Activated CD4-positive, alpha-beta T cell treated with anti-CD3 and anti-CD28 coated beads for 36 hours (primary cell): ENCODE measurements around the gene NEK4. TPM values are rescaled to one million over a fixed set of nuclear protein-coding genes. Genes with fewer than 3 reads are reported as not detected.
"Not testable (repeated sequence)": the region's sequence is repeated elsewhere in the genome, so short reads cannot be mapped to it uniquely, and the experiment has no call there.

ENCODE experiments used
- ATAC-seq: fragments of 200-7000 bp; cut with Tn5 transposase; one replicate; pipeline ENCODE4 v1.10.0; 2021; ENCODE audit warnings: mild to moderate bottlenecking, moderate library complexity
- CTCF ChIA-PET: fragments of 350-600 bp; sonication (Branson Sonifier 250); formaldehyde crosslinking; loops from one replicate; lab custom pipeline; 2021; ENCODE audit warnings: antibody characterized with exemption; lab: Charles Lee
- POLR2A ChIA-PET: fragments of 350-600 bp; sonication (Branson Sonifier 250); formaldehyde crosslinking; loops from one replicate; lab custom pipeline; 2021; ENCODE audit warnings: antibody characterized with exemption, inconsistent platforms; lab: Charles Lee
- DNase-seq: peaks from one replicate; pipeline ENCODE4 v3.0.0-alpha.2; 2020
- H3K27ac Mint-ChIP-seq: one replicate; pipeline ENCODE4 v1.8.0; 2021; ENCODE audit warnings: mixed read lengths
- H3K27me3 Mint-ChIP-seq: one replicate; pipeline ENCODE4 v1.8.0; 2021; ENCODE audit warnings: mixed read lengths
- H3K36me3 Mint-ChIP-seq: one replicate; pipeline ENCODE4 v1.8.0; 2021; ENCODE audit warnings: low read depth, mixed read lengths
- H3K4me1 Mint-ChIP-seq: one replicate; pipeline ENCODE4 v1.8.0; 2021; ENCODE audit warnings: mixed read lengths
- H3K4me3 Mint-ChIP-seq: one replicate; pipeline ENCODE4 v1.8.0; 2021; ENCODE audit warnings: mild to moderate bottlenecking, moderate library complexity, mixed read lengths
- H3K9me3 Mint-ChIP-seq: one replicate; pipeline ENCODE4 v1.8.0; 2021; ENCODE audit warnings: low read depth, mixed read lengths
- intact Hi-C, 2 experiments: fragments of 100-400 bp; cut with DNase I in 1 of 2; cut with micrococcal nuclease in 1 of 2; formaldehyde crosslinking; loops; one replicate each; pipeline versions ENCODE4 v1.14.2 to v1.15.1; 2022 to 2024; cut with DNase I, micrococcal nuclease
- total RNA-seq, 2 experiments: library from RNA; stranded (reverse); gene quantifications; one replicate each; pipeline ENCODE4 v1.2.3, GENCODE V29; 2021

NEK4 gene
- total RNA-seq, 2 experiments from 2014 or later, result 19.1 to 21.4 TPM

- ChIA-PET POLR2A (interaction anchor here (0.8 to 1.2 kb wide), 4 partner anchors 10 to 116 kb away, joined by 4 to 12 read pairs (median 4); partner anchors contain the start of gene GLT8D1), CTCF (interaction anchor here (0.8 to 2.9 kb wide), 4 partner anchors 10 to 224 kb away, joined by 3 to 13 read pairs (median 4); no protein-coding TSS in a partner anchor)
- H3K4me1 Mint-ChIP-seq, result peaks cover 57% of the 10 kb centered on the region
- intact Hi-C loops, result loop anchor here (1.0 to 10.0 kb wide), 4 partner anchors 10 to 1203 kb away; partner anchors contain the start of genes ABHD14A (in 1 of the 2), ABHD14B (in 1 of the 2), ACTR8 (in 1 of the 2) and WDR82 (in 1 of the 2)
- ATAC-seq (no peak), DNase-seq (no peak)
- H3K36me3 Mint-ChIP-seq, result peaks cover 55% of the 10 kb centered on the region
- no peaks in the 10 kb centered on the region for H3K9me3 Mint-ChIP-seq
- H3K4me3 Mint-ChIP-seq, result peak overlapping the region; percentile 22
- no peaks in the 10 kb centered on the region for H3K27me3 Mint-ChIP-seq
- H3K27ac Mint-ChIP-seq, result peak overlapping the region; percentile 95
Measured at GRCh38 chr3:52681596-52681995, 89.1 kb downstream of the NEK4 start.

- DNase-seq (no peak), ATAC-seq (no peak)
- ChIA-PET CTCF (interaction anchor here (0.8 to 1.0 kb wide), 2 partner anchors 11 to 135 kb away, joined by 3 read pairs; no protein-coding TSS in a partner anchor), POLR2A (no interaction called here)
- H3K36me3 Mint-ChIP-seq, result peaks cover 54% of the 10 kb centered on the region
- no peak overlapping the region for H3K4me3 Mint-ChIP-seq
- peaks cover 57% of the 10 kb centered on the region for H3K4me1 Mint-ChIP-seq
- H3K27ac Mint-ChIP-seq, result peak overlapping the region; percentile 95
- intact Hi-C loops, result loop anchor here (10.0 kb wide), 3 partner anchors 405 to 1205 kb away; partner anchors contain the start of genes ABHD14A (in 1 of the 2), ABHD14B (in 1 of the 2), ACTR8 (in 1 of the 2) and WDR82 (in 1 of the 2)
- no peaks in the 10 kb centered on the region for H3K9me3 Mint-ChIP-seq
- H3K27me3 Mint-ChIP-seq, result no peaks in the 10 kb centered on the region
Measured at GRCh38 chr3:52679811-52680210, 90.9 kb downstream of the NEK4 start.

- Mint-ChIP-seq H3K36me3 (peaks cover 51% of the 10 kb centered on the region), H3K27ac (peak overlapping the region; percentile 76), H3K27me3 (no peaks in the 10 kb centered on the region), H3K4me1 (peaks cover 51% of the 10 kb centered on the region), H3K9me3 (no peaks in the 10 kb centered on the region), H3K4me3 (no peak overlapping the region)
- no peak for ATAC-seq
- ChIA-PET CTCF (interaction anchor here (0.8 to 1.0 kb wide), 2 partner anchors 12 to 135 kb away, joined by 3 read pairs; no protein-coding TSS in a partner anchor), POLR2A (no interaction called here)
- intact Hi-C loops, result no loop called here
- DNase-seq, result no peak
Measured at GRCh38 chr3:52679199-52679538, 91.6 kb downstream of the NEK4 start.

- DNase-seq, result no peak
- H3K4me3 Mint-ChIP-seq, result no peak overlapping the region
- no peaks in the 10 kb centered on the region for H3K9me3 Mint-ChIP-seq
- H3K36me3 Mint-ChIP-seq, result peaks cover 51% of the 10 kb centered on the region
- intact Hi-C loops, result no loop called here
- no peaks in the 10 kb centered on the region for H3K27me3 Mint-ChIP-seq
- CTCF ChIA-PET, result interaction anchor here (0.6 to 1.0 kb wide), 3 partner anchors 12 to 235 kb away, joined by 3 read pairs; no protein-coding TSS in a partner anchor
- peak overlapping the region; percentile 76 for H3K27ac Mint-ChIP-seq
- ATAC-seq, result no peak
- H3K4me1 Mint-ChIP-seq, result peaks cover 45% of the 10 kb centered on the region
- POLR2A ChIA-PET, result no interaction called here
Measured at GRCh38 chr3:52678265-52679198, 92.2 kb downstream of the NEK4 start.

DNA sequence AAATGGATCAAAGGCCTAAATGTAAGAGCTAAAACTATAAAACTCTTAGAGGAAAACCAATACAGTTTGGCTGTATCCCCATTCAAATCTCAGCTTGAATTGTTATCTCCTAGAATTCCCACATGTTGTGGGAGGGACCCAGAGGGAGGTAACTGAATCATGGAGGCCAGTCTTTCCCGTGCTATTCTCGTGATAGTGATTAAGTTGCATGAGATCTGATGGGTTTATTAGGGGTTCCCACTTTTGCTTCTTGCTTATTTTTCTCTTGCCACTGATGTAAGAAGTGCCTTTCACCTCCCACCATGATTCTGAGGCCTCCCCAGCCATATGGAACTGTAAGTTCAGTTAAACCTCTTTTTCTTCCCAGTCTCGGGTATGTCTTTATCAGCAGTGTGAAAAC lies 94.5 kb downstream of the NEK4 start:
- Mint-ChIP-seq H3K36me3 (peaks cover 62% of the 10 kb centered on the region), H3K4me1 (peaks cover 40% of the 10 kb centered on the region)
- H3K27ac Mint-ChIP-seq, H3K27me3 Mint-ChIP-seq, ATAC-seq, H3K9me3 Mint-ChIP-seq, DNase-seq, intact Hi-C loops, POLR2A ChIA-PET, CTCF ChIA-PET, H3K4me3 Mint-ChIP-seq: not testable (repeated sequence)

DNA sequence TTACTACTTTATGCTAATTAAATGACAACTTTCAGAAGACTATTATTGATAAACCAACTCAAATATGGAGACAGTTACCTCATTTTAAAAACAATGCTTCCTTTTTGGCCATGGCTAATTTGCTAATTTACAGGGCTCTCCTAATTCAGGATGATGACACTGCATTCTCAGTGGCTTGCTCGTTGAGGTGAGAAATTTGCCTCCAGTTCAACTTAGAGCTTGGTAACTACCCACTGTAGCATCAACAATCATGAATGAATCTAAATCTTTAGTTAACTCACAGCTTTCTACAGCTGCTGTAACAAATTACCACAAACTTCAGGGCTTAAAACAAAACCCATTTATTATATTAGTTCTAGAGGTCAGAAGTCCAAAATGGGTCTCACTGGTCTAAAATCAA lies 99.1 kb downstream of the NEK4 start:
- DNase-seq, result no peak
- Mint-ChIP-seq H3K27ac (peak overlapping the region; percentile 89), H3K4me3 (no peak overlapping the region), H3K36me3 (peaks cover 44% of the 10 kb centered on the region), H3K4me1 (peaks cover 32% of the 10 kb centered on the region), H3K9me3 (no peaks in the 10 kb centered on the region), H3K27me3 (no peaks in the 10 kb centered on the region)
- intact Hi-C loops, result loop anchor here (1.0 kb wide), 2 partner anchors 10 to 11 kb away; no protein-coding TSS in a partner anchor
- CTCF ChIA-PET, result interaction anchor here (0.6 to 2.0 kb wide), 4 partner anchors 10 to 16 kb away, joined by 3 to 13 read pairs (median 3); no protein-coding TSS in a partner anchor
- POLR2A ChIA-PET, result interaction anchor here (0.8 to 2.4 kb wide), 4 partner anchors 9 to 136 kb away, joined by 5 to 12 read pairs (median 11); partner anchors contain the start of genes GNL3 and PBRM1
- ATAC-seq, result no peak

GRCh38 chr3:52670621-52671521 lies 99.9 kb downstream of the NEK4 start:
- peak; percentile 85 for ATAC-seq
- Mint-ChIP-seq H3K27ac (peak overlapping the region; percentile 89), H3K4me1 (peaks cover 32% of the 10 kb centered on the region), H3K9me3 (no peaks in the 10 kb centered on the region), H3K36me3 (peaks cover 44% of the 10 kb centered on the region), H3K27me3 (no peaks in the 10 kb centered on the region), H3K4me3 (peak overlapping the region; percentile 23)
- peak; percentile 69 for DNase-seq
- ChIA-PET CTCF (interaction anchor here (2.0 kb wide), 1 partner anchor 11 kb away, joined by 13 read pairs; no protein-coding TSS in a partner anchor), POLR2A (interaction anchor here (0.8 to 2.4 kb wide), 4 partner anchors 10 to 135 kb away, joined by 5 to 12 read pairs (median 11); partner anchors contain the start of genes GNL3 and PBRM1)
- intact Hi-C loops, result loop anchor here (1.0 kb wide), 3 partner anchors 10 to 34 kb away; partner anchors contain the start of gene GLT8D1 (in 1 of the 2)

GRCh38 chr3:52663098-52663497 lies 107.6 kb downstream of the NEK4 start:
- no peaks in the 10 kb centered on the region for H3K27me3 Mint-ChIP-seq
- H3K4me1 Mint-ChIP-seq, result peaks cover 5% of the 10 kb centered on the region
- H3K4me3 Mint-ChIP-seq, result no peak overlapping the region
- CTCF ChIA-PET, result interaction anchor here (0.7 kb wide), 2 partner anchors 22 to 73 kb away, joined by 3 read pairs; no protein-coding TSS in a partner anchor
- peaks cover 35% of the 10 kb centered on the region for H3K36me3 Mint-ChIP-seq
- no peak for ATAC-seq
- POLR2A ChIA-PET, result no interaction called here
- no peak for DNase-seq
- no peaks in the 10 kb centered on the region for H3K9me3 Mint-ChIP-seq
- intact Hi-C loops, result no loop called here
- no peak overlapping the region for H3K27ac Mint-ChIP-seq

GRCh38 chr3:52660046-52660445 lies 110.7 kb downstream of the NEK4 start:
- no peak for ATAC-seq
- no peak for DNase-seq
- intact Hi-C loops, result no loop called here
- ChIA-PET POLR2A (no interaction called here), CTCF (no interaction called here)
- no peak overlapping the region for H3K4me3 Mint-ChIP-seq
- H3K27ac Mint-ChIP-seq, result no peak overlapping the region
- no peaks in the 10 kb centered on the region for H3K9me3 Mint-ChIP-seq
- peaks cover 12% of the 10 kb centered on the region for H3K4me1 Mint-ChIP-seq
- H3K36me3 Mint-ChIP-seq, result peaks cover 39% of the 10 kb centered on the region
- H3K27me3 Mint-ChIP-seq, result no peaks in the 10 kb centered on the region
